Measurements from ENCODE around the gene PALD1.

The PALD1 gene

DNA sequence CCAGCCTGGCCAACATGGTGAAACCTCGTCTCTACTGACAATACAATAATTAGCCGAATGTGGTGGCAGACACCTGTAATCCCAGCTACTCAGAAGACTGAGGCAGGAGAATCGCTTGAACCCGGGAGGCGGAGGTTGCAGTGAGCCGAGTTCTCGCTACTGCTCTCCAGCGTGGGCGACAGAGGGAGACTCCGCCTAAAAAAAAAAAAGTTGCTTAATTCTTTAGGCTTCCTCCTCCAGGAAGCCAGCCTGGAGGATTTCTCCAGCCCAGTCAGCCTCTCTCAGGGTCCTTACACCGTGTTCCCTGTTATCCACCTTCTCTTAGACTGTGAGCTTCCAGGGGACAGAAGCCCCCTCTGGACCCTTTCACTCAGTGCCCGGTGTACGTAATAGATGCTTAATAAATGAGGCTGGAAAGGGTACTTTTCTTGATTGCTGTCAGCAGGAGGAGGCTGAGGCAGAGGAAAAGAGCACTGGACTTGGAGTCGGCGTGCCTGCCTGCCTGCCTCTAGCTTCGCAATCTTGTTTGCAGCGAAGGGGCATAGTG, 20.7 kb upstream of the PALD1 start:
- DNase-seq (ENCODE audit: low read depth, low spot score), result no peak

DNA sequence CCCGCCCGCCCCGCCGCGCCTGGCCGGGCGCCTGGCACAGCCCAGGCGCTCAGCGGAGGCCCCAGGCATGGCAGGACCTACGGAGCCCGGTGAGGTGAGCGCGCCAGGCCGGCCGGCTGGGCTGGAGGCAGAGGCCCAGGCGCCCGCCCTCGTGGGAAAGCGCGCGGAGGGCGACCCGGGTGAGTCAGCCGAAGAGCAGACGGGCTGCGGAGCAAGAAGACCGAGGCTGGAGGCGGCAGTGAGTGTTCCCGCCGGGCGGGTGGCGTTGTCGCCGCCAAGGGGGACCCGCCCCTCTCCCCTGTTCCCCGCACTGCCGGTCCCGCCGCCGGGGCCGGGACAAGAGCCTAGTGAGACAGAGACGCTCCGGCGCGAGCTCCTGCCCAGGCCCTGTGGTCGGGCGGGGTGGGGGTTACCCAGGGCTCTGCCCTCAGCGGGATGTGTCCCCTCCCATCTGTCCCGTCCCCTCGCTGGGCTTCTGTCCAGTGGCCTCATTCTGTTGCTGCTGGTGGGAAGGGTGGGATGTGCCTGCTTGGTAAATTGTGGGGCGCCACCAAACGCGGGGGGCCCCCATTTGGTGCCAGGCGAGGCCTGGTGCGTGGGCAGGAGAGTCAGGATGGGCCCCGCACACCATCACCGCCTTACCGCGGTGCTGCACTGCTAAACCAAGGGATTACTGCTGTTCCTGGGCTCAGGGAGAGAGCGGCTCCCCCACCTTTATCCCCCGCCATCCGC, 20.1 kb upstream of the PALD1 start:
- no peak for DNase-seq (ENCODE audit: low read depth, low spot score)

GRCh38 chr10:70459061-70459773, 19.4 kb upstream of the PALD1 start:
- DNase-seq (ENCODE audit: low read depth, low spot score), result no peak

DNA sequence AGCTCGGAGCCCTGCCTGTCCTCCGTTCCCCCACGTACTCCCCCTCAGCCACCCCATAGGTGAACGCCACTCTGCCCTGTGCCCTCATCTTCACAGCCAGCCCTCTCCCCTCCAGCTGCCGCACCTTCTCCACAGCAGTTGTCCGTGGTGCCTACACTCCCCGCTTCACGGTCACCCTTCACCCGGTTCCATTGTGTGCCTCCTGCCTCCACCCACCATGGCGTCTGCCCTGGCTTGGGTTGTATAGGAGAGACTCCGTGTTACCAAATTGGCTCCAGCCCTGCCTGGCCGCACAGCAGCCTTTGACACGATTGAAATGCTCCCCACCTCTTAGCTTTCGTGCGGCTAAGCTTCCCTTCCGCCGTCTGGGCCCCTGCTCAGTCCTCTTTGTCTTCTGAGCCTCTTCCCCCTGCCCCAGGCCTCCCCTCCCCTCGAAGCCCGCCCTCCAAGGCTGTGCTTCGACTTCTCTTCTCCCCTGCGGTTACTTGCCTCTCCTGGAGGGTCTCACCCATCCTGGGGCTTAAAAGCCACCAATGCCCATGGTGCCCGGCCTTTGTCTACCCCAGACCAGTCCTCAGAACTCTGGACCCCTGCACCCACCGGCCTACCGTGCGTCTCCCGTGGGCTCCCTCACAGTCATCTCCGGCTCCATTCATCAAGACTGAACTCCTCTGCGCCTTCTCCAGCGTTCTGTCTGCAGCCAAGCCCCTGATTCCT, 18.6 kb upstream of the PALD1 start:
- no peak for DNase-seq (ENCODE audit: low read depth, low spot score)

DNA sequence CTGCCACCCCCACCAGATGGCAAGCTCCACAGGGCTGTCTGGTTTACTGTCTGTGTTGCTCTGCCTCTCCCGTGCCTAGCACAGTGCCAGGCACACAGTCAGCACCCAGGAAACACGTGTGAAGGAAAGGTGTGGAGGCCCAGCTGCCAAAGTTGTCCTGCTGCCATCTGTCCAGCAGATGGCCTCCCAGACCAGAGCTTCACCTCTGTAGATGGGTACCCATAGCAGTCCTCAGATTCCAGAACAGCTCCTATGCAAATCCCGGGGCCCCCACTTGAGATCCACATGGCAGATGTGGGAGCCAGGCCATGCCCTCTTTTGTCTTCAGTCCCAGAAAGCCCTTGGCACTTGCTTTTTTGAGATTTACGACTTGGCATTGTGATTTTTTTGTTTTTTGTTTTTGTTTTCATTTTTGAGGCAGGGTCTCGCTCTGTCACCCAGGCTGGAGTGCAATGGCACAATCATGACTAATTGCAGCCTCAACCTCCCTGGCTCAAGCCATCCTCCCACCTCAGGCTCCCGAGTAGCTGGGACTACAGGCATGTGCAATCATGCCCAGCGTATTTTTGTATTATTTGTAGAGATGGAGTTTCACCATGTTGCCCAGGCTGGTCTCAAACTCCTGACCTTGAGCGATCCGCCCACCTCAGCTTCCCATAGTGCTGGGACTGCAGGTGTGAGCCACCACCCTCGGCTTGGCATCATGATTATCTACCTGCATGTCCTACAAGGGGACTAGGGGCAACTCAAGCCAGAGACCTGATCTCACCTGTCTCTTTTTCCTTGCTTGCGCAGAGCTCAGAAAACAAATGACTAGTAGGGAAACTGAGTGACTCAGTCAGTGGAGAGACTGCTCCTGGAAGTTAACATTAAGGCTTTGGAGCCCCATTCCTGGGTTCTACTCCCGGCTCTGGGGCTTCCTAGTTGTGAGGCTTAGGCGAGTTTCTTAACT, 16.9 kb upstream of the PALD1 start:
- DNase-seq (ENCODE audit: low read depth, low spot score), result no peak

DNA sequence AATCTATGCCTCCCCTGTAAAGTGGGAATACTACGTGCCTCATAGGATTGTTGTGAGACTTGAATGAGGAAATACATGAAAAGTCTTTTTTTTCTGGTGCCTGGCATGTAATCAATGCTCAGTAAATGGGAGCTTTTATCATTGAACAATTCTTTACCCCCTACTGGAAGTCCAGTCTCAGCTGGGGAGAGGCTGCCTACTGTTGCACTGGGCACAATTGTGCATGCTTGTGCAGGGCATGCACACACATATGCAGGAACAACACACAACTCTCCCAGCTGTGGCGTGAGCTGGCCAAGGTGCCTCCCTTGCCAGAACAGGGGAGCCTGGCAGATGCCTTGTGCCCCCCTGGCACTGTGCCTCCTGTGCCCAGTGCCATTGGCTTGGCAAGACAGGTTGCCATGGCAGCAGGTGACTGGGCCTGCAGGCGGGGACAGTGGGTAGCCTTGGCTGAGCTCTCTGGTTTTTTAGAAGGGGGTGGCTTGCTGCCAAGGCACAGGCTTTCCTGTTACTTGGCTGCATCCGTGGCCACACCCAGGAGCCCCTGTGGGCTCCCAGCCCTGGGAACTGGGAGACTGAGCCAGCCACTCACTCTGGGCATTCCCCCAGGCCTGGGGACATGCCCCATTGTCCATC, 16.1 kb upstream of the PALD1 start:
- no peak for DNase-seq (ENCODE audit: low read depth, low spot score)

- DNase-seq (ENCODE audit: low read depth, low spot score), result no peak
Observed at GRCh38 chr10:70465278-70465677, 13.3 kb upstream of the PALD1 start.

DNA sequence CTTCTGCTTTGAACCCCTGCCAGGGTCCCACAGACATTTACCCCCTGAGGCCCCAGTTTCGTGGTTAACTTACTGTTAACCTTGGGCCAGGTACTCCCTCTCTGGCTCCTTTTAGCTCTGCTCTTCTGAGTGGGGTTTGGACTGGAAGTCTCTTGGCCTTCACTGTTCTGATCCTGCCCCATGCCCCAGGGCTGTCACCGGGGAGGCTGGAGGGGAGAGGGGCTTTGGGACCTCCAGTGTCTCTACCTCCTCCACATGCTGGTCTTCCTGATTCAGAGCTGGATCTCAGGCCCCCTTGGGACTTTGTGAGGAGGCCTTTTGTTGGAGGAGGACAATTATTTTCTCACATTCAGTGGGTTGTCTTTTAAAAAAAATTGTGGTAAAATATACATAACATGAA, 12.7 kb upstream of the PALD1 start:
- DNase-seq (ENCODE audit: low read depth, low spot score), result no peak

DNA sequence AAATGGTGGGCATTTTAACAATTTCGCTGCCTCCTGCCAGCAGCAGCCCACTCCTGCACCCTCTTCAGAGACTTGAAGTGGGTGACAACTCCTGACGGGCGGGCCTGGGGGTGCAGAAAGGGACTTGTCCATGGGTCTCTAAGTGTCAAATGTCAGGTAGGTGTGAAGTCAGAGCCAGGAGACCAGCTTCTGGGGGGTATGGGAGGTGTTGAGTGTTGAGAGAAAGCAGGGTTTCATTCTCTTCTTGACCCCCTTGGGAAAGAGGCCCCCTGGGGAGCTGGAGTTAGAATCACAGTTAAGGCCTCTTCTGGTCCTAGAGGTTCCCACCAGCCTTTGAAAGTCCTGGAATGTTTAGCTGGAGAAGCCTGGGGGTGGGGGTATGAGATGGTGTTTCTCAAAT, 11.6 kb upstream of the PALD1 start:
- no peak for DNase-seq (ENCODE audit: low read depth, low spot score)

GRCh38 chr10:70472799-70473454, 5.6 kb upstream of the PALD1 start:
- DNase-seq (ENCODE audit: low read depth, low spot score), result no peak

- DNase-seq (ENCODE audit: low read depth, low spot score), result no peak
Observed at GRCh38 chr10:70474780-70475179, 3.8 kb upstream of the PALD1 start.

GRCh38 chr10:70475661-70476060, 2.9 kb upstream of the PALD1 start:
- no peak for DNase-seq (ENCODE audit: low read depth, low spot score)

DNA sequence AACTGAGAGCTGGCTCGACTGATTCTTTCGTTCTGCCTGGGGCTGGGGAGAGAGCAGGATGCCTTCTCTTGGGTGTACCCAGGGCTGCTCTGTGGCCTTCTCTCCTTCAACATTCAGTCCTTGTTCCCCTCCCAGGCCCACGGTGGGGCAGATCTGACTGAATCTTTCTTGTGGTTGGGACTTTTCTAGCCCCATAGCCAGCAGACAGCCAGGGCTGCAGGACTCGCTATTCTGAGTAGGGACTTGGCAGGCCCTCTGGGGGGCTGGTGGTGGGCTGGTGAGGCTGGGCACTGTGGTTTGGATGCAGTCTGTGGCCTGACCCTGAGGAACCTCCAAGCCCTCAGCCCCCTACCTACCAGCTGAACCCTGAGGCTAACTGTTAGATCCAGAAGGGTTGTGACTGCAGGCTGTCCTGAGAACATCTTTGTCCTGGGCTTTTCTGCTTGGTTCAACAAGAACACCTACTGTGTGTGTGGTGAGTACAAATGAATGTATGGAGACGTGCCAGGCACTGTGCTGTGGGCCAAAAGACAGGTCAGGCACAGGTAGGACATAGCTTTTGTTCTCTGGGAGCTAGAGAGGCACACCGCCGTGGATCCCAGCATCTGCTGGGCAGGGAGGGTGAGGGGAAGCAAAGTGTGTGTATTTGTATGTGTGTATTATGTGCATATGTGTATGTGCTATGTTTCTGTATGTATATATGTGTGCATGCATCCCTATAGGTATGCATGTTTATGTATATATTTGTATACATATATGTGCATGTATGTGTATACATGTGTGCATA, 2.1 kb upstream of the PALD1 start:
- DNase-seq (ENCODE audit: low read depth, low spot score), result no peak

GRCh38 chr10:70477661-70478162, 855 bp upstream of the PALD1 start:
- DNase-seq (ENCODE audit: low read depth, low spot score), result no peak

GRCh38 chr10:70479165-70479581, 606 bp downstream of the PALD1 start:
- no peak for DNase-seq (ENCODE audit: low read depth, low spot score)

GRCh38 chr10:70479626-70480238, 1.2 kb downstream of the PALD1 start:
- no peak for DNase-seq (ENCODE audit: low read depth, low spot score)

- DNase-seq (ENCODE audit: low read depth, low spot score), result no peak
Observed at GRCh38 chr10:70480239-70480861, 1.8 kb downstream of the PALD1 start.

GRCh38 chr10:70481105-70481504, 2.5 kb downstream of the PALD1 start:
- no peak for DNase-seq (ENCODE audit: low read depth, low spot score)
